Activated CD4-positive, alpha-beta T cell treated with anti-CD3 and anti-CD28 coated beads, Interleukin-2, amount 50 U/mL, for 1 hour (primary cell): ENCODE measurements around the gene ELL.

ENCODE experiments used
- DNase-seq: peaks from one replicate; pipeline ENCODE4 v3.0.0-alpha.2; 2020

The ELL gene

DNA sequence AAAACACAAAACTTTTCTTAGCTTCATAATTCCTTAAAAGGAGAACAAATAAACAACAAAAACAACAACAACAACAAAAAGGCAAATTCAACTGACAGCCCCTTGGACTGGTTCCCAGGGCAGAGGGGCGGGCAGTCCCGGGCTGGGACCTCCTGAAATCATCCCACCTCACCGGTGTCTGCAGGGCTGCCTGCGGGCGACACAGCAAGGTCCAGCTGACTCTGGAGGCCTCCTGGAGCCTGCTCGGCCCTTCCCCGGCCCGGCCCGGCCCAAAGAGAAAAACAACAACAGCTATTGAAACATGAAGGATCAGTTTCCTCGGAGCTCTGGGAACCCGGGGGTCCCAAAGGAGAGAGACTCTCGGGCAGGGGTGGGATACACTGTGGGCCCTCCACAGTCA, 78.9 kb downstream of the ELL start:
- DNase-seq: no peak

DNA sequence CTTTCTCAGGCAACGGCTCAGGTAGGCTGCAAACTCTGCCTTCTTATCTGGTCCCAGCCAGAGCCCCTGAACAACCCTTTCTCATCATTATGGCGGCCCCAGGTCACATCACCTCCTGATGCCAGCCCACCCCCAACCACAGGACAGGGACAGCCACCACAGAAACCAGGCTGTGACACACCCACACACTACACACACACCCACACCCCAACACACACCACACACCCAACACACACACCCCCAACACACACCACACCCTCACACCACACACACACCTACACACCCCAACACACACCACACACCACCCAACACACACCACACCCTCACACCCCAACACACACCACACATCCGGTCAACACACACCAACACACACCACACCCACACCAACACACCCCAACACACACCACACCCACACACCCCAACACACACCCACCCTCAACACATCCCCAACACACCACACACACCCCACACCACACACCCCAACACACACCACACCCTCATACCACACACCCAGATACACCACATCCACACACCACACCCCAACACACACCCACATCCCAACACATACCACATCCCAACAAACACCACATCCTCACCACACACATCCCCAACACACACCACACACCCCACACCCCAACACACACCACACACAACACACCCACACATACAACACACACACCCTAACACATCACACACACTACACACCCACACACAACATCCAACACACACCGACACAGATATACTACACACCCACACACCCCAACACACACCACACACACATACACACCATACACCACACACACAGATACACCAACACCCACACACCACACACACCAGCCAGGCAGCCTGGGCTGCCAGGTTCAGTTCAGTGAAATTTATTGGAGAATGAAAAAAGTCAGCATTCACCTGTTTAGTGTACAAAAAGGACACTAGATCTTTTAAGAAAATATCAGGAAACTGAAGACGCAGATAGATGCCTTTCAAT, 79.8 kb downstream of the ELL start:
- DNase-seq: no peak

DNA sequence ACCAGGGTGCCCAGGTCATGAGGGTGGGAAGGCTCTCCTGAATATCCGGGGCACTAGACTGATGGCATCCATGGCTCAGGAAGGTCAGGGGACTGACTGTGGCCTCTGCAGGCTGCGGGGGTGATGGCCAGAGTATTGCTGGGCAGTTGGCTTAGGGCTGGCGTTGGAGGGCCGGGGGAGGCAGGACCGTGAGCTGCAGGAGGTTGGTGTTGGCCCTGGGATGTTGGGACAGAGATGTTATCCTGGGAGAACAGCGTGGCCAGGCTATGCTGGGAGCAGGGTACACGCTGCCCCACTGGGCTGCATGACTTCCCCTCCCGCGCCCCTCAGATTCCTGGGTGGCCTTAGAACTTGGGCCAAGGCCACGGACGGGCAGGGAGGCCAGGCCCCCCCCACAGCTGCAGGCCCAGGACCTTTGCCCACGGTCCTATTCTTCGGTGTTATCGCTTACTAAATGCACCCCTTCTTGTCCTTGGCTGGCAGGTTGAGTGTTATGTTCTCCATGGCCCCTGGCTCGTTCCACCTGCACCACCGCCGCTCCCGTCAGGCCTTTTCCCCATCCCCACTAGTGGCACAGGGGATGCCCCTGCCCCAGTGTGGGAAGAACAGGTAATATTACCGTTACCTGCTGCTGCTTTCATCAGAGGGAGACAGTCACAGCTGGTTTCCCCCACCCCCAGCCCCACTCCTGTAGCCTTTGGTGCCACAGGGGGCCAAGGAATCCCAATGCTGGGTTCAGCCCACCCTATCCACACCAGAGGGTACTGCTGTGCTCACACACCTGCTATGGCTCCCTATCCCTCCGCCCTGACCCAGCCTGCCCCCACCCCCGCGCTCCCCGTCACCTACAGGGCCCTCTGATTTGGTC, 80.7 kb downstream of the ELL start:
- no peak for DNase-seq

DNA sequence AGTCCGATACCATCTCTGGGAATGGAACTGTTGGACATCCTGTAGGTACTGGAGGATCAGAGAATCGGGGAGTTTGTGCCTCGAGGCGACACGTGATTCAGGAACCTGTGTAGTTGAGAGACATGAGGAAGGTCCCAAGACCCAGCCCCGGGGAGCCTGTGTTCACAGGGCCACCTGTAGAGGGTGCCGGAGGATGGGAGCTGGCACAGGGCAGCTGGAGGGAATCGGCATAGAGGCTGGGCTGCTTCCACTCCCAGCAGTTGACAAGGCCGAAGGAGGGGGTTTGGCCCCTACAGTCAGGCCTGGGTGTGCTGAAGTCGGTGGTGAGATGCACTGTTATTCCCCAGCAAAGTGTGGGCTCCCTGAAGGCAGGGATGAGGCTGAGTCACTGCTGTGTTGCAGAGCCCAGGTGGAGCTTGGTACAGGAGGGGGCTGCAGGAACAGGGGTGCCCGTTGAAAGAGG, 81.4 kb downstream of the ELL start:
- DNase-seq: peak; percentile 38

DNA sequence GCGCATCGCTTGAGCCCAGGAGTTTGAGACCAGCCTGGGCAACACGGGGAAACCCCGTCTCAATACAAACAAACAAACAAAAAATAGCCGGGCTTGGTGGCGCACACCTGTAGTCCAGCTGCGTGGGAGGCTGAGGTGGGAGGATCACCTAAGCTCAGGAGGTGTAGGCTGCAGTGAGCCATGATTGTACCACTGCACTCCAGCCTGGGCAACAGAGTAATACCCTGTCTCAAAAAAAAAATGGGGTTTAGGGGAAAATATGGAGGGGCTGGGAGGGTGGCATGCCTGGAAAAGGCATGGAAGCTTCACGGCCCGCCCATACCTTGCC, 82.0 kb downstream of the ELL start:
- DNase-seq: no peak

DNA sequence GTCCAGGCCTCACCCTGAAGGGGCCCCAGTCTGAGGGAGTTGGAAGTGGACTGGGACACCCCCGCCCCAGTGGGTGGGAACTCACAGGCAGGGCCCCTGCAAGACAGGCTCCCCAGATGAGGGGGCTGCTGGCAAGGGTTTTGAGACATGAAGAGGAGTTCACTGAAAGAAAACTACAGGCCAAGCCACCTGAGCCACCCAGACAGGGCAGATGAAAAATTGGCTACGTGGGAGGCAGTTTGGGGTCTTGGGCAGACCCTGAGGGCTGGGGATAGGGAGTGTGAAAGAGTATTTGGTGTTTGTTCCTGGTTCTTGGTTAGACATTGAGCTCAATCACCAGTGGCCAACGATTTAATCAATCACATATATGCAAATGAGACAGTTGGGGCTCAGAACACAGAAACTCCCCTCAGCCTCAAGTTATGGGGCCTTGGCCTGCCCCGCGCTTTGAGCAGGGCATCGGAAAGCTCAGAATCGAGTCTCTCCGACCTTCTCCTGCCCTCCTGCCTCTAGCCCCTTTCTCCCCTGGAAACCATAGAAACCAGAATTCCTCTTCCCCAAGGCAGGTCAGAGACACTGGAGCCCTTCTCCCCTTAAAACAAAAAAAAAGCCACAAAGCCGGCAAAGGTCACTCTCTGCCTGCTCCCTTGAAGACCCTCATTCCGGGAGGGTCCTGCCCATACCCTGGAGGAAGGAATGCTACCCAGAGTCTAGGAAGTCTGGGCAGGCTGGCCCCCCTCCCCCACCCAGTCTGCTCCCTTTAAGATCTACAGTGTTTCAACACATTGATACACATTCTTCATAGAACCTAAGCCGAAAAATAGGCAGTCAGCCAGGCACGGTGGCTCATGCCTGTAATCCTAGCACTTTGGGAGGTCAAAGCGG, 82.6 kb downstream of the ELL start:
- no peak for DNase-seq

DNA sequence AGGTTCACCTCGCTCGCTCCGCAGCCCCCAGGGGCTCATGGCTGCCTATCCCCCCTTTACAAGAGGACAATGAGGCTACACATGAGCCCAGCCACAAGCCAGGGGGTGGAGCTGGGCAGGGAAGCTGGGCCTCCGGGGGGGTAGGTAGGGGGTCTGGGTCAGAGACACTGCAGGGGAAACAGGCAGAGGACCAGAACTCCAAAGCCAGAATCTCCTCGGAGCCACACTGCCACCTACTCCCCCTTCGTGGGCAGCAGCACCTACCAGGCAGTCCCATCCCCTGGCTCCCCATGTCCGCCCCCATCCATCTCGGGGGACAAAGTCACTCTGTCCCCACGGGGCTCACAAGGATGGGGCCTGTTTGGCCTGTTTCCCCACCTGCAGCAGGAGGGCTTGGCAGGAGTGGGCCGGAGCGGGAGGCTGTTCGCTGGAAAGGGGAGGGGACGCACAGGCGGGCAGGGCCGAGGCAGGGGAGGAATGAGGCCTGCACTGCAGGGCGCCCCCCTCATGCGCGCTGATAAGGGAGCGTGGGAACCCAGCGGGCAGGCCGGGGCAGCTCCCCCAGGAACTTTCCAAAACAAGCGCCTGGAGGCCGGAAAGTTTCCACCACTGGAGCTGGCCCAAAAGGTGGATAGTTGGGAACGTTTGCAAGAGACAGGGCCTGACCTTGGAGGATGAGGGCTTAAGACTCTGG, 83.4 kb downstream of the ELL start:
- DNase-seq: no peak

DNA sequence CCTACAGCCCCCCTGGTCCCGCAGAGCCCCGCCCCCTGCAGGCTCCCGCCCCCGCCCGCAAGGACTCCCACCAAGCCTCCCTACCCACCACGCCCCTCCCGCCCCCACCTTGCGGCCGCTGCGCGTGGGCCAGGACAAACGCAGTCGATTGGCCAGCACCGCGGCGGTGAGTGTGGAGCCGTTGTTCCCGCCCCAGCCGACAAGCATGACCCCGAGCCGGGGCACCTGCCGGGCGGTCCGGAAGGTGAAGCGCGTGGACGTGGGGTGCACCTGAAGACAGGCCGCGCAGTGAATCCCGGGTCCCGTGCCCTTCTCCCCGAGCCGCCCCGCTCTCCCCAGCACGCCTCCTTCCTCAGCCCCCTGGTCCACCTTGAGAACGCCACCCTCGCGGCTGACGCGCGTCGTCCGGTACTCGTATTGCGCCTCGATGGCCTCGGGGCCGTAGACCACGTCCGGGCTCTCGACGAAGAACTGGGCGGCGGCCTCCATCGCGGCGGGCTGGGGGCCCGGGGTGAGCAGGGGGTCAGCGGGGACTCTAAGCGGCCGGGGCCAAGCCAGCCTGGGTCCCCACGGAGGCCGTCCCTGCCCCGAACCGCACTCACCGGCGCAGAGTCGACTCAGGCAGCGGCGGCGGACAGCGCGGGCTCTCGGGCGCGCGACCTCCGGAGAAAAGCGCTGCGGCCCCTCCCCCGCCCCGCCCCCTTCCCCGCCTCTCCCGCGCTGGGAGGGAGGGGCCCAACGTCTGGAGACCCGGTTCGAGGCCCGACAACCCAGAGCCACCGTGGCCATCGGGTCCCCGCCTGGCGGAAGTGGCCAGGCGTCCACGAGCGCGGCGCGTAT, 84.2 kb downstream of the ELL start, which contains the start of gene ISYNA1:
TSS of gene ISYNA1 (minus strand) at position 643 of the 840 bp plus-strand sequence. CDS start at position 489, 154 bp downstream.
- peak; percentile 48 for DNase-seq

DNA sequence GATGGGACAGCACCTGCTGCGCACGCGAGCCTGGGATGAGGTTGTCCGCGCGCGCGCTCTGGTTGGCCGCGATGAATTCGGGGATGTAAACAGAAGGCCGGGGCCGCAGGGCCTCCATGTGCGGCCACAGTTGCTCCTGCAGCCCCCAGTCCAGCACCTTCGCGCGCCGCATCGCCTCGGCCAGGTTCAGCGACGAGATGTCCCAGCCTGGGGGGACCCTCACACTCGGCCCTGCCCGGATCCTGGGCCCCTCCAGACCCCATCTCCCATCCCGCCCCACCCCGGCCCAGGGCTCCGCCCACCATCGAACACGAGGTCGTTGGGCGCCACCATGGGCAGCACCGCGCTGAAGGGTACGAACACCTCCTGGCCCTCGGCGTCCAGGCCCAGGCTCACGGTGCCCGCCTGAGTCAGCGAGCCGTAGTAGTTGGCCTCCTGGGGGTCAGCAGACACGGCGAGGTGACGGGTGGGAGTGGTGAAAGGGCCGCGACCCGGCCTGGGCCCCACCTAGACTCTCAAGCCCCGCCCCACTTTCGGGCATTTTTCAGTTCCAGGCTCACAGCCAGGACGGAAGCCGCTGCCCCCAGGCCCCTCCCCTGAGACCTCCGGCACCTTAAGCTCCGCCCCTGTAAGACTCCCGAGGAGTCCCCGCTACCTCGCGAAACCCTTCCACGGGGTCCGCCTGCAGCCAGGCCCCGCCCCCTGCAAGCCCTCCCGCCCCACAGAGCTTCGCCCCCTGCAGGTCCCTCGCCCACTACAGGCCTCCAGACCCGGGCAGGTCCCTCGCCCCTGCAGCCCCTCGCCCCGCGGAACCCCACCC, 85.0 kb downstream of the ELL start:
- DNase-seq: peak; percentile 65

DNA sequence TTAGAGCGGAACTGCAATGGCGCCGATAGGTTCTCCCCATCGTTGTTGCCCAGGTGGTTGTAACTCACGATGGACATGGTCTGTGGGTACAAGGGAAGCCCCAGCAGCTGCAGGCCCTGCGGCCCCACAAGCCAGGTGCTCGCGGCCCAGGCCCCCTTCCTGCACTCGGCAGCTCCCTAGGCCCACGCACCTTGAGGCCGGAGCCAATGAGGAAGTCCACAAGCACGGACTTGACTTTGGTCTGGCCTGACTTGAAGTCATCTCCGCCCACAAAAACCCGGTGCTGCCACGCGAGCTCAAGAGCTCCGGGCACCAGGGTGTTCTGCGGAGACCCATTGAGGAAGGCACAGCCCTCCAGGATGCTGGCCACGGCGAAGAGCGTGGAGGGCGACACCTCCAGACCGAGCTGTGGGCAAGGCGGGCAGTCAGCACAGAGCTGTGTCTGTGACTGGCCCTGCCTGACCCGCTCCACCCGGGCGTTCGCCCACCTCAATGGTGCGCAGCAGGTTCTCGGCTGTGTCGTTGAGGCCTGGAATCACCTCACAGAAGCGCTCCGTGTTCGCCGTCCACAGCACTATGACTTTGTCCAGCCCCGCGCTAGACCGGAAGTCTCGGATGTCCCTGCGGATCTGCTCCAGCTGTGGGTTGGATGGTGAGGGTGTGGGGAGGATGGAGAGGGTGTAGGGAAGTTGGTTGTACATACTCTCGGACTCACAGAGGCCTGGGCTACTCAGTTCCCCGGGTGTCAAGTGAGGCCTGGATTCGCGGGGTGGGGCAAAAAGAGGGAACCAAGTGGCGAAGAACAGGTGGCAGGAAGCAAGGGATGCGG, 85.8 kb downstream of the ELL start:
- no peak for DNase-seq

DNA sequence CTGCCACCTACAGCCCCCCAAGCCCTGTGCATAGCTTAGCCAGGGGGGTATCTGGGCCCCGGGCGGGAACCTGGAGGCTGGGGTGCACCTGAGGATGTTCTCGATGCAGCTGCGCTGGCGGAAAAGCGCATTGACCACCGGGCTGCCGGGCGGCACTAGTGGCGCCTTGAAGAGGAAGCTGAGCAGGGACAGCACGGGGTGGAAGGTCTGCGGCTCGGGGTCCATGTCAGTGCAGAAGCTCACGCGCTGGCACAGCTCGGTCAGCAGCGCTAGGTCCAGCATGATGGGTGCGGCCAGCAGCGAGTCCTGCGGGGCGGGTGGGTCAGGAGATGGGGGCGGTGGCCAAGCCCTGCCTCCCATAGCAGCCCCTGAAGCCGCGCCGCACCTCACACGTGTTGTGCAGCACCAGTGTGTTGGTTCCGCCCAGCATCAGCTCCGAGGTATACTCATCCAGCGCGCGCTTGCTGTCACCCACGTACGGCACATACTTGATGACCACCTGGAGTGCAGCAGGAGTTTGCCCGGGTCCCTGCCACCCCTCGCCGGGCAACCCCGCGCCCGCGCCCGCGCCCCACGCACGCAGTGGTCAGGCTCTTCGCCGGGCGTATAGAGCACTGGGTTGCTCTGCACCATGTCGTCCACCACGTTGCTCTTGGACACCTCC, 86.6 kb downstream of the ELL start:
- DNase-seq: no peak

DNA sequence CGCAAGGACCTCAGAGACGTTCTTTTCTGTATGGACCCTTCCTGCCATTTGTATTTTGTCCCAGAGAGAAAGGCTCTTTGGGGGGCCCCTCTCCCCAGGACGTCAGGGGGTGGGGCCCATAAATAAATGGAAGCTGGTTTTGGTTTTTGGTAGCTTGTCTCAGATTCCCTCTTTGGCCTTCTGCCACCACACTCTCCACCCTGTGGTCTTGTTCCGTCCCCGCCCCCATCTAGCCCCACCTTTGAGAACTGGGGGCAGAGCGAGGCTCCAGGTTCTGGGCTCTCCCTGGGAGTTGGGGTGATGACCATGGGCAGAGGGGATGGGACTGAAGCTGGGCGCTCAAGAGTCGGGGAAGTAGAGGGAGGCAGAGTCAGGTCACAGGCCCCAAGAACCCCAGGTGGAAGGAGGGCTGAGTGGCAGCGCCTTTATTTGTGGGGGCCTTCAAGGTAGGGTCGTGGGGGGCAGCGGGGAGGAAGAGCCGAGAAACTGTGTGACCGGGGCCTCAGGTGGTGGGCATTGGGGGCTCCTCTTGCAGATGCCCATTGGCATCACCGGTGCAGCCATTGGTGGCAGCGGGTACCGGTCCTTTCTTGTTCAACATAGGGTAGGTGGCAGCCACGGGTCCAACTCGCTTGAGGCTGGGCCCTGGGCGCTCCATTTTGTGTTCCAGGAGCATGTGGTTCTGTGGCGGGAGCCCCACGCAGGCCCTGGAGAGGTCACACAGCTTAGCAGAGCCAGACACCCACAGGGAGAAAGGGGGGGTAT, 87.3 kb downstream of the ELL start:
- no peak for DNase-seq

DNA sequence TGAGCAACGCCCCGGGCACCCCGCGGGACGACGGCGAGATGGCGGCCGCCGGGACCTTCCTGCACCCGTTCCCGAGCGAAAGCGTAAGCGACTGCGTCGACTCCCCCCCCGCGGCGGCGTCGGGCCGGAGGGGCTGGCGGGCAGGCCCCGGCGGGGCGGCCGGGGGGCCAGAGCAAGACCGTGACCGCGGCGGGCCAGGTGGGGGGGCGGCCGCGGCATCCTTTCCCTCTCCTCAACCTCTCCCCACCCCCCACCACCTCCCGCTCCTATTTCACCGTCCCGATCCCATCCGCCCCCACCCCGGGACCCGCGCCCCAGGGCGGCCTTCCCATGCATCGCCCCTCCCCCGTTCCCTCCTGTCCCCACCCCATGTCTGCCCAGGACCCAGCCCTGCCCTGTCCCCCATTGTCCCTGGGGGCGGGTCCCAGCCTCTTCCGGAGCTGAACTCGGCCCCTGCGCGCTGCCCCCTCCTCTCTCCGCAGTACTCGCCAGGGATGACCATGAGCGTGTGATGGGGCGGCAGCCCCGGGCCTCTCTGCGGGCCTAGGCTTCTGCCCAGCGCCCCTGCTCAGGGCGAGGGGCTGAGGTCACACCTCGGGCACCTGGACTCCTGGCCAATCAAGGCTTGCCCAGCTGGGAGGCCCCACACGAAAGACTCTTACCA, 88.0 kb downstream of the ELL start:
- no peak for DNase-seq

DNA sequence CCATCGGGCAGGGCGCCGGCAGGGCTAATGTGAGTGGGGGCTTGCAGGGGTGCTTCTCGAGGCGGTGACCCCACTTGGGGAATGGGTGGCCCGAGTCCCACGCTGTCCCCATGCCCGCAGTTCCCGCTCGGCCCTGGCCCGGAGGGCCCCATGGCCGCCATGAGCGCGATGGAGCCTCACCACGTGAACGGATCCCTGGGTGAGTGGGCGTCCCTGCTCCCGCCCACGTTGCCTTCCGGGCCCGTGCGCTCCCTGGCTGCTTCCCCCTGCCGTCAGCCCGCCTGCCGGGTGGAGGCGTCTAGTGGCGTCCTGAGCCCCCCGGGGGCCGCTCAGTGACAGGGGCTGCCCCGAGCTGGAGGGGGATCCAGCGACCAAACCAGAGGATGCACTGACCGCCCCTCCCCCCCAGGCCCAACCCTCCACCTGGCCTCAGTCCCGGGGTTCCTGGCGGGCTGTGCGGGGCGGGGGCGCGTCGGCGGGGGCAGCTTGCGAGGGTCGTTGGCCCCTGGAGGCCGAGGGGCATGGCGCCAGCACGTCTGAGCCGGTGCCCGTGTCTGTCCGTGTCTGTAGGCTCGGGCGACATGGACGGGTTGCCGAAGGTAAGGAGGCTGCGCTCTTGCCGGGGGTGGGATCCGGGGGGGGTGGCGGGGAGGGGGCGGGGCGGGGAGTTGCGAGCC, 88.7 kb downstream of the ELL start:
- DNase-seq: peak; percentile 39

DNA sequence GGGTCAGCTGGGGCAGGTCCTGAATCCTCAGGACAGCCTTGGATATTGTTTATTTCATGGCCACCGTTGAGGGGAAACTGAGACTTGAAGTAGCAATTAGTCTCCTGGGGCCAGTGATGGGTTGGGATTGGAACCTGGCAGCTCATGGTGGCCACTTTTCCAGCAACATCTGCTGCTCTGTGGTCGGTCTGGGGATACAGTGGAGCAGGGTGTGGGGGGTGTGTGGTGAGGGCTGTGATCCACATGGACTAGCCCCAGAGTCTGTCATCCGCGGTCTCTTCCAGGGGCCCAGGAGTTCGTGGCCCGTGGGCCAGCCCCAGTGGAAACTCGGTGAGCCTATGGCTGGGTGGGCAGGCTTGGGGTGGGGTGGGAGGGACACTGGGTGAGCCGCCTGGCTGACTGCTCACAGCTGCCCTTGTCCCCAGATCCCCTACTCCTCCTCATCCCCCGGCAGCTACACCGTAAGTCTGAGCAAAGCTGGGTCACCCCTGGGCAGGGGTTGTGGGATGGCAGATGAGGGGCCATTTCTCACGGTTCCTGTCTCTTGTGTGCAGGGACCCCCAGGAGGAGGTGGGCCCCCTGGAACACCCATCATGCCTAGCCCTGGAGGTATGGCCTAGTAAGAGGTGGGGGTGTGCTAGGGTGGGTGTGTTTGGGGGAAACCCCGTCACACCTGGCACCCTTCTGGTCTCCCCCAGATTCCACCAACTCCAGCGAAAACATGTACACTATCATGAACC, 89.4 kb downstream of the ELL start:
- no peak for DNase-seq
